ENCODE measurements around the gene NELFCD. TPM values are rescaled to one million over a fixed set of nuclear protein-coding genes. Genes with fewer than 3 reads are reported as not detected.

The NELFCD gene
- total RNA-seq, 1 experiment from 2014 or later: 174 TPM

DNA sequence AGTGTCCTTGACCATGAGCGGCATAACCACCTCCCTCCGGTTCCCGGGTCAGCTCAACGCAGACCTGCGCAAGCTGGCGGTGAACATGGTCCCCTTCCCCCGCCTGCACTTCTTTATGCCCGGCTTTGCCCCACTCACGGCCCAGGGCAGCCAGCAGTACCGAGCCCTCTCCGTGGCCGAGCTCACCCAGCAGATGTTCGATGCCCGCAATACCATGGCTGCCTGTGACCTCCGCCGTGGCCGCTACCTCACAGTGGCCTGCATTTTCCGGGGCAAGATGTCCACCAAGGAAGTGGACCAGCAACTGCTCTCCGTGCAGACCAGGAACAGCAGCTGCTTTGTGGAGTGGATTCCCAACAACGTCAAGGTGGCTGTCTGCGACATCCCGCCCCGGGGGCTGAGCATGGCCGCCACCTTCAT lies 43.1 kb downstream of the NELFCD start:
- no peaks in the 10 kb centered on the region for H3K27me3 ChIP-seq (replicated peaks; ENCODE audit: insufficient read depth, low read depth, low read length, poor library complexity)
- no peaks in the 10 kb centered on the region for H3K9me3 ChIP-seq (ENCODE audit: low read depth, low read length, poor library complexity, severe bottlenecking)
- peaks cover 52% of the 10 kb centered on the region for H3K36me3 ChIP-seq (ENCODE audit: insufficient read depth, low read length, poor library complexity, severe bottlenecking)
- H3K27ac ChIP-seq (ENCODE audit: low read depth, low read length, poor library complexity, severe bottlenecking): no peak overlapping the region
- intact Hi-C loops (cut with micrococcal nuclease; ENCODE audit: unreplicated experiment): no loop called here
- BruUV-seq (replicated peaks): no TSS peak
- no peak overlapping the region for H3K4me3 ChIP-seq (ENCODE audit: low read depth, low read length, poor library complexity, severe bottlenecking)
- no peak for TF ChIP-seq EZH2 (IDR thresholded peaks at IDR 0.05; ENCODE audit: borderline replicate concordance, low read depth, low read length, poor library complexity, severe bottlenecking)
- TF ChIP-seq, protein P1, sequence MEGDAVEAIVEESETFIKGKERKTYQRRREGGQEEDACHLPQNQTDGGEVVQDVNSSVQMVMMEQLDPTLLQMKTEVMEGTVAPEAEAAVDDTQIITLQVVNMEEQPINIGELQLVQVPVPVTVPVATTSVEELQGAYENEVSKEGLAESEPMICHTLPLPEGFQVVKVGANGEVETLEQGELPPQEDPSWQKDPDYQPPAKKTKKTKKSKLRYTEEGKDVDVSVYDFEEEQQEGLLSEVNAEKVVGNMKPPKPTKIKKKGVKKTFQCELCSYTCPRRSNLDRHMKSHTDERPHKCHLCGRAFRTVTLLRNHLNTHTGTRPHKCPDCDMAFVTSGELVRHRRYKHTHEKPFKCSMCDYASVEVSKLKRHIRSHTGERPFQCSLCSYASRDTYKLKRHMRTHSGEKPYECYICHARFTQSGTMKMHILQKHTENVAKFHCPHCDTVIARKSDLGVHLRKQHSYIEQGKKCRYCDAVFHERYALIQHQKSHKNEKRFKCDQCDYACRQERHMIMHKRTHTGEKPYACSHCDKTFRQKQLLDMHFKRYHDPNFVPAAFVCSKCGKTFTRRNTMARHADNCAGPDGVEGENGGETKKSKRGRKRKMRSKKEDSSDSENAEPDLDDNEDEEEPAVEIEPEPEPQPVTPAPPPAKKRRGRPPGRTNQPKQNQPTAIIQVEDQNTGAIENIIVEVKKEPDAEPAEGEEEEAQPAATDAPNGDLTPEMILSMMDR (conservative IDR thresholded peaks at IDR 0.05; ENCODE audit: low read depth, low read length): no peak
- ChIA-PET POLR2A (ENCODE audit: low non-redundant PET) (no interaction called here), CTCF (no interaction called here)
- H3K4me1 ChIP-seq (ENCODE audit: insufficient read depth, low read length, poor library complexity, severe bottlenecking): peaks cover 19% of the 10 kb centered on the region
- DNase-seq (ENCODE audit: low spot score): no peak

DNA sequence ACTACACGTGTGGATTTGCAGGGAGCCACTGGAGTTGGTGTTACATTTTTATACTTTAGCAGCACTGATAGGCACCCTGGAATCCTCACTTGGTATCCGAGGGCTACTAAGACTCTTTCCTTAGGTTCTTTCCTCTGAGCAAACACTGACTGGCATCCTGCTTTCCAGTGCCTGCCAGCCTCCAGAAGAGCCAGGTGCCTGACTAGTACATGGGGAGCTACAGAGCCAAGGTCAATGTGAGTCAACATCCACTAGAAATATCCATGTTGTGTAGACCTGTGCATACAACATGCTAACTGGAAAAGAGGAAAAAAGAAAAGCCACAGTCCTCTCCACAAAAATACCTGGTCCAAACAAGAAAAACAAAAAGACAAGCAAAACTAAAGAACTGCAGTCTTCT lies 44.0 kb downstream of the NELFCD start:
- peaks cover 29% of the 10 kb centered on the region for H3K4me1 ChIP-seq (ENCODE audit: insufficient read depth, low read length, poor library complexity, severe bottlenecking)
- no peaks in the 10 kb centered on the region for H3K9me3 ChIP-seq (ENCODE audit: low read depth, low read length, poor library complexity, severe bottlenecking)
- peaks cover 61% of the 10 kb centered on the region for H3K36me3 ChIP-seq (ENCODE audit: insufficient read depth, low read length, poor library complexity, severe bottlenecking)
- no TSS peak for BruUV-seq (replicated peaks)
- intact Hi-C loops (cut with micrococcal nuclease; ENCODE audit: unreplicated experiment): no loop called here
- ChIA-PET CTCF (no interaction called here), POLR2A (ENCODE audit: low non-redundant PET) (no interaction called here)
- DNase-seq (ENCODE audit: low spot score): no peak
- H3K4me3 ChIP-seq (ENCODE audit: low read depth, low read length, poor library complexity, severe bottlenecking): no peak overlapping the region
- no peaks in the 10 kb centered on the region for H3K27me3 ChIP-seq (replicated peaks; ENCODE audit: insufficient read depth, low read depth, low read length, poor library complexity)
- no peak overlapping the region for H3K27ac ChIP-seq (ENCODE audit: low read depth, low read length, poor library complexity, severe bottlenecking)
- TF ChIP-seq EZH2 (IDR thresholded peaks at IDR 0.05; ENCODE audit: borderline replicate concordance, low read depth, low read length, poor library complexity, severe bottlenecking): no peak
- TF ChIP-seq, protein P1 (conservative IDR thresholded peaks at IDR 0.05; ENCODE audit: low read depth, low read length): no peak

DNA sequence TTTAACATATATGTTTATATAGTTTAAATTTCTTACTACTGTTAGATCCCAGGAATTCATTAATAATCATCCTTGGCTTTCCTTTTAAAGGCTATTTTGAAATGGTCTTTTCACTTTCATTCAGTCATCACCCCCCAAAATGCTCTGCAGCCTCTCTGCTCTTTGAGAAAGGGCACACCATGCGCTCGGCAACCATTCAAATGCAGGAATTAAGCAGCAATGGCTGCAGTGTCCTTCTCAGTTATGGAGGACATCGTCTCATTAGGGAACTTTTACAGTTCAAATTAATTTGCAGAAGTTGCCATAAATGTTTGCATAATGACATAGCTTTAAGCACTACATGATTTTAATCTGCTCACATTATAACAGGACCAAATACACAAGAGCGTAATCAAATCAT lies 44.5 kb downstream of the NELFCD start:
- no peak overlapping the region for H3K27ac ChIP-seq (ENCODE audit: low read depth, low read length, poor library complexity, severe bottlenecking)
- H3K4me1 ChIP-seq (ENCODE audit: insufficient read depth, low read length, poor library complexity, severe bottlenecking): peaks cover 31% of the 10 kb centered on the region
- H3K4me3 ChIP-seq (ENCODE audit: low read depth, low read length, poor library complexity, severe bottlenecking): no peak overlapping the region
- H3K36me3 ChIP-seq (ENCODE audit: insufficient read depth, low read length, poor library complexity, severe bottlenecking): peaks cover 66% of the 10 kb centered on the region
- no peak for DNase-seq (ENCODE audit: low spot score)
- no peaks in the 10 kb centered on the region for H3K27me3 ChIP-seq (replicated peaks; ENCODE audit: insufficient read depth, low read depth, low read length, poor library complexity)
- ChIA-PET CTCF (no interaction called here), POLR2A (ENCODE audit: low non-redundant PET) (no interaction called here)
- no peaks in the 10 kb centered on the region for H3K9me3 ChIP-seq (ENCODE audit: low read depth, low read length, poor library complexity, severe bottlenecking)
- intact Hi-C loops (cut with micrococcal nuclease; ENCODE audit: unreplicated experiment): no loop called here
- BruUV-seq (replicated peaks): no TSS peak
- TF ChIP-seq, protein P1 (conservative IDR thresholded peaks at IDR 0.05; ENCODE audit: low read depth, low read length): no peak
- TF ChIP-seq EZH2 (IDR thresholded peaks at IDR 0.05; ENCODE audit: borderline replicate concordance, low read depth, low read length, poor library complexity, severe bottlenecking): no peak
